Measurements from ENCODE around the gene ATG9B.
A peak's percentile ranks its signal among the peaks of the same experiment; 100 is the strongest.
"Not testable (repeated sequence)": the region's sequence is repeated elsewhere in the genome, so short reads cannot be mapped to it uniquely, and the experiment has no call there.

Gene ATG9B

DNA sequence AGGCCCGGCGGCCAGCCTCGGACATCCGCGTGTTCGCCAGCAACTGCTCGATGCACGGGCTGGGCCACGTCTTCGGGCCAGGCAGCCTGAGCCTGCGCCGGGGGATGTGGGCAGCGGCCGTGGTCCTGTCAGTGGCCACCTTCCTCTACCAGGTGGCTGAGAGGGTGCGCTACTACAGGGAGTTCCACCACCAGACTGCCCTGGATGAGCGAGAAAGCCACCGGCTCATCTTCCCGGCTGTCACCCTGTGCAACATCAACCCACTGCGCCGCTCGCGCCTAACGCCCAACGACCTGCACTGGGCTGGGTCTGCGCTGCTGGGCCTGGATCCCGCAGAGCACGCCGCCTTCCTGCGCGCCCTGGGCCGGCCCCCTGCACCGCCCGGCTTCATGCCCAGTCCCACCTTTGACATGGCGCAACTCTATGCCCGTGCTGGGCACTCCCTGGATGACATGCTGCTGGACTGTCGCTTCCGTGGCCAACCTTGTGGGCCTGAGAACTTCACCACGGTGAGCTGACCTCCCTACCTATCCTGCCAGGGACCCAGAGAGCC lies 24.7 kb upstream of the ATG9B start:
- DNase-seq (no peak), ATAC-seq (replicated peaks) (no peak)
- Mint-ChIP-seq H3K9me3 (no peaks in the 10 kb centered on the region), H3K4me3 (no peak overlapping the region), H3K27ac (no peak overlapping the region), H3K4me1 (peaks cover 6 to 10% of the 10 kb centered on the region in 2 donors), H3K36me3 (peaks cover 18 to 26% of the 10 kb centered on the region in 2 donors), H3K27me3 (peaks cover 13 to 24% of the 10 kb centered on the region in 2 donors)

DNA sequence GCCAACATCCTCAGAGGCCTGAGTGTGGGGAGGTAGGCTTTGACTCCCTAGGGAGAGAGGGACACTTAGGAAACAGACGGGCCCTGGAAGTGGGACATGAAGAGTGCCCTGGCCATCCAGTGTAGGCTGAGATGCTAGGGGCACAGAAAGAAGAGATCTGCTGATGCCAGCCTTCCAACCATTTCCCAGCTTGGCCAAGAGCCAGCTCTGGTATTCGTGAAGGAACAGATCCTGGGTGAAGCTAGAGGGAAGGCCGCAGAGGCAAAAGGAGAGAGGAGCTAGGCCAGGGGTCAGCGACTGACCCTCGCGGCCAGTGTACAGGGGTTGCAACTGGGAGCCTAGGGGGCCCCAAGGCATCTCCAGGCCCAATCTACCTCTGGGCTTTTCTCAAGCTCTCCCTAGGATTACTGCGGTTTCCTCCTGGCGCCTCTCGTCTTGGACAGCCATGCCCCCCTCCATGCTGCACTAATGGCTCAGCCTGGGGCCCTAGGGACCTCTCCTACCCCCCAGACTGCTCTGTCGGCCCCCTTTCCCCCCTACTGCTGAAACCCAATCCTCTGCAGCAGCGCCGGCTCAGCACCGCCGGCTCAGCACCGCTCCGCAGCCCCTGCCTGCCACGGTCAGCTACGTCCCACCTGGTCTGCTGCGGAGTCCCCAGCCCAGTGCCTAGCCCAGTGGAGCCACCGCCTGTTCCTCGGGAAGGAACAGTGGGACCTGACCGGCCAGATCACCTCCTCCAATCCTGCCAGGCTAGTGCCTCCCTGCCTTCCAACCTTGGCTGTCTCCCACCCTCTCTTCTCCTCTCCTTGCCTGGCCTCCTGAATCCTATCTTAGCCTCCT lies 23.9 kb upstream of the ATG9B start, which contains the start of gene ASIC3:
TSS of gene ASIC3 (plus strand) at position 556 of the 840 bp plus-strand sequence. CDS start 355 bp downstream, outside the sequence.
- H3K27ac Mint-ChIP-seq, result no peak within 1 kb of the TSS
- peaks cover 19 to 22% of the 10 kb centered on the region in 2 donors for H3K36me3 Mint-ChIP-seq
- H3K4me1 Mint-ChIP-seq, result peaks cover 6 to 9% of the 10 kb centered on the region in 2 donors
- H3K9me3 Mint-ChIP-seq, result no peaks in the 10 kb centered on the region
- no peak within 1 kb of the TSS for H3K4me3 Mint-ChIP-seq
- H3K27me3 Mint-ChIP-seq, result peaks cover 13 to 24% of the 10 kb centered on the region in 2 donors
- DNase-seq, result no peak
- ATAC-seq (replicated peaks), result no peak

DNA sequence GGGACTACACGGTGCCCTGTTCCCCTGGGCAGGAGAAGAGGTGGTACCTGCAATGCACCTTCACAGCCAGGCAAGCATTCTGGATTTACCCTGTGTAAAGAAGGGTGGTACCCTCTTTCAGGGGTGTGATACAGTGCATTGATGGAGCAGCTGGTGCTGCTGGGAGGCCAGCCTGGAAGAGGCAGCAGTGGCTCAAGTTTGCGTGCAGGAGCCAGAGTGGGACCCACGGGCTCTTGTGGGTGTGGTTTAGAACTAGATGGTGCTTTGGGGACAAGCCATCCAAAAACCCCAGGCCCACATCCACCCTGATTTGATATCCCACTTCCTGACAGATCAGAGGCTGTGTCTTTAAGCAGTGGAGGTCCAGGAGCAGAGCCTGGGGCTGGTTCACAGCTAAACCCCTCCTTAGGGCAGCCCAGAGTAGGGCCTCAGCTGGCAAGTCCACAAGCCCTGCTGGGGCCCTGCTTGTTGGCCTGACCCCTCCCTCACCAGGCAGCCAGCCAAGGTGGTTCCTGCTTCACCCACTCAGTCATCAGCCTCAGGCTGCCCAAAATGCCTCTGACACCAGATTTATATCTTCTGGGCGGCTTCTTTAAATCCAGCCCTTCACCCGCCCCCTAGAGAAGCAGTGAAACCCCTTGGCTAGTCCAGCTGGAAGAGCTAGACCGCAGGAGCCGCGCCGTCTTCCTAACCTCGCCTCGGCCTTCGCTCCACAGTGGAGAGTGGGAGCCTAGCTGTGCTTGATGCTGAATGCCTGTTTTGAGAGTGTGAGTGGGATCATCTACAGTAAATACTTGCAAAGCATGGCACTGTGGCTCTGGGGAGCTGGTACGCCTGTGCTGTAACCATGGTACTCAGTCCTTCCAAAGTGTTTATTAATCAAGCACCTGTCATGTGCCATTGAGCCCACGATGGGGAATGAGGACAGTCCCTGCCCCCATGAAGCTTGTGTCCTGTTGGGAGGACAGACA lies 22.6 kb upstream of the ATG9B start:
- Mint-ChIP-seq H3K36me3 (peaks cover 14 to 20% of the 10 kb centered on the region in 2 donors), H3K4me3 (no peak overlapping the region), H3K27me3 (peaks cover 8 to 16% of the 10 kb centered on the region in 2 donors), H3K4me1 (peaks cover 5 to 8% of the 10 kb centered on the region in 2 donors), H3K27ac (peak overlapping the region; percentile 65), H3K9me3 (no peaks in the 10 kb centered on the region)
- DNase-seq (no peak), ATAC-seq (replicated peaks) (no peak)

DNA sequence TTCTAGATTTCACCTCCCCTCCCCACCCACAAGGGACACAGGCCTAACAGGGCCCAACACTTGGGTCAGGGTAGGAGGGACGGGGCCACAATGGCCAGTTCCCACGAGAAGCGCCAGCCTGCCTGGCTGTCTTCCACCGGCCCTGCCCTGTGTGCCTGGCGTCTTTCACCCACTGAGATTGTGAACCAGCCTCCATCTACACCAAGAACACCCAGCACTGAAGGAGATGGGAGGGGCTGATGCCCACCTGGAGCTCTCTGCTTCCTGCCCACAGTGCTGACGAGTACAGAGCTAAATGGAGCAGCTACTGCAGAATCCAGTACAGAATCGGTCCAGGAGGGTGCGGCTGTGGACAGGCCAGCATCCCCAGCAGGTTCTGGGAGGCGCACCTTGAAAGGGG lies 21.7 kb upstream of the ATG9B start:
- peak in 1 of 2 donors; percentile 5 for ATAC-seq (replicated peaks)
- Mint-ChIP-seq H3K9me3 (no peaks in the 10 kb centered on the region), H3K36me3 (peaks cover 21 to 24% of the 10 kb centered on the region in 2 donors), H3K27ac (no peak overlapping the region), H3K4me3 (no peak overlapping the region), H3K4me1 (peaks cover 0 to 6% of the 10 kb centered on the region in 2 donors), H3K27me3 (peaks cover 8 to 11% of the 10 kb centered on the region in 2 donors)
- DNase-seq, result no peak

DNA sequence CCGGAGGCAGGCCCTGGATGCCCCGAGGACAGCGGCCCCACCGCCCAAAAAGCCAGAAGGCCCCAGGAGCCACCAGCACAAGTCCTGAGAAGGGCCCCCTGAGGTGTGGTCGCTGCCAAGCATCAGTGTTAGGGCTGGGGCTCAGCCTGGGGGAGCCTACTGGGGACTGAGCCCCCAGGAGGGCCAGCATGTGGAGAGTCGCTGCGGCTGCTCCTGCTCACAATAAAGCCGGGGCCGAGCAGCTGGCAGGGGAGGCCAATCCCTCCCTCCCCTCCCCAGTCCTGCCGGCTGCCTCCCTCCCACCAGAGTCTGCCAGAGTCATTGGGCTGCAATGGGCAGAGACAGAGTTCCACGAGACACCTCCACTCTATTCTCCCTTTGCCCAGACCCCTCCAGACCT lies 21.0 kb upstream of the ATG9B start:
- Mint-ChIP-seq H3K4me3 (no peak overlapping the region), H3K36me3 (peaks cover 21 to 24% of the 10 kb centered on the region in 2 donors), H3K9me3 (no peaks in the 10 kb centered on the region), H3K4me1 (peaks cover 1 to 4% of the 10 kb centered on the region in 2 donors), H3K27me3 (peaks cover 5 to 6% of the 10 kb centered on the region in 2 donors), H3K27ac (no peak overlapping the region)
- ATAC-seq (replicated peaks) (no peak), DNase-seq (no peak)

DNA sequence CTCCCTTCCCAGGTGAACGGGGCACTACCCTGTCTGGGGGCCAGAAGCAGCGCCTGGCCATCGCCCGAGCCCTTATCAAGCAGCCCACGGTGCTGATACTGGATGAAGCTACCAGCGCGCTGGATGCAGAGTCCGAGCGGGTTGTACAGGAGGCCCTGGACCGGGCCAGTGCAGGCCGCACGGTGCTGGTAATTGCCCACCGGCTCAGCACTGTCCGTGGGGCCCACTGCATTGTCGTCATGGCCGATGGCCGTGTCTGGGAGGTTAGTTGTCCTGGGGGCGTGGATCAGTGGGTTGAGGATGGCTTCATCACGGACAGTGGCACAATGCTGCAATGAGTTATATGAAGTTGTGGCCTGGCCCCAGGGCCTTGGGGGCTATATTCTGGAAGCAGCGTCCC lies 19.7 kb upstream of the ATG9B start:
- DNase-seq, result no peak
- no peak for ATAC-seq (replicated peaks)
- no peaks in the 10 kb centered on the region for H3K9me3 Mint-ChIP-seq
- peaks cover 14% of the 10 kb centered on the region in 2 donors for H3K4me1 Mint-ChIP-seq
- H3K27me3 Mint-ChIP-seq, result no peaks in the 10 kb centered on the region
- H3K4me3 Mint-ChIP-seq, result no peak overlapping the region
- no peak overlapping the region for H3K27ac Mint-ChIP-seq
- peaks cover 26 to 27% of the 10 kb centered on the region in 2 donors for H3K36me3 Mint-ChIP-seq

DNA sequence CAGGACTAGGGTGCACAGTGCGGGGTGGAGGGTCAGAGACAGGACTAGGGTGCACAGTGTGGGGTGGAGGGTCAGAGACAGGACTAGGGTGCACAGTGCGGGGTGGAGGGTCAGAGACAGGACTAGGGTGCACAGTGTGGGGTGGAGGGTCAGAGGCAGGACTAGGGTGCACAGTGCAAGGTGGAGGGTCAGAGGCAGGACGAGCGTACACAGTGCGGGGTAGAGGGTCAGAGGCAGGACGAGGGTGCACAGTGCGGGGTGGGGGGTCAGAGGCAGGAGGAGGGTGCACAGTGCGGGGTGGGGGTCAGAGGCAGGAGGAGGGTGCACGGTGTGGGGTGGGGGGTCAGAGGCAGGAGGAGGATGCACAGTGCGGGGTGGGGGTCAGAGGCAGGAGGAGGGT lies 19.2 kb upstream of the ATG9B start:
- DNase-seq; H3K9me3 Mint-ChIP-seq; H3K27me3 Mint-ChIP-seq; ATAC-seq (replicated peaks); H3K27ac Mint-ChIP-seq; H3K4me3 Mint-ChIP-seq: not testable (repeated sequence)
- peaks cover 28 to 30% of the 10 kb centered on the region in 2 donors for H3K36me3 Mint-ChIP-seq
- peaks cover 18 to 19% of the 10 kb centered on the region in 2 donors for H3K4me1 Mint-ChIP-seq

DNA sequence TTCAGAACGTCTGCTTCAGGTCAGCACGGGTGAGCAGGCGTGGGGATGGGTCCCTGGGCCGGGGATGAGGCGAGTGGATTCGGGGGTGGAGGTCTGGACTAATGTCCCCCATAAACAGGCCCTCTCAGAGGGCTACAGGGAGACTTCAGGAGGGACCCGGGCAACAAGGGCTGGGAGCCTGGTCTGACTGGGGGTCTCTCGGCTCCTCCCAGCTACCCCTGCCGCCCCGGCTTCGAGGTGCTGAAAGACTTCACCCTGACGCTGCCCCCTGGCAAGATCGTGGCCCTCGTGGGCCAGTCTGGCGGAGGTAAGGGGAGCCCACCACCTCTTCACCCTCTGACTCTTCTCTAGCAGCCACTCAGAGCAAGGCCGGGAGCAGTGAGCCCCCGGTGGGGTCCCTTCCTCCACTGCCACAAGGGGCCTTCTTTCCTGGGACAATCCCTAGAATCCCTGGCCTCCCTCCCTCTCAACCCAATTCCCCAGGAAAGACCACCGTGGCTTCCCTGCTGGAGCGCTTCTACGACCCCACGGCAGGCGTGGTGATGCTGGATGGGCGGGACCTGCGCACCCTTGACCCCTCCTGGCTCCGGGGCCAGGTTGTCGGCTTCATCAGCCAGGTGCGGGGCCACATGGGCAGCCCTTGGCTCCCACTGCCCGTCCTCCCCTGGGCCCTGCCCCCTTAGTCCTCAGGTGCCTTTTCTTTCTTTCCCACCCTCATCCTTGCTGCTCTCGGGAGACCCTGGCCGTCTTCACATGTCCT lies 16.5 kb upstream of the ATG9B start:
- H3K36me3 Mint-ChIP-seq, result peaks cover 38 to 41% of the 10 kb centered on the region in 2 donors
- H3K4me1 Mint-ChIP-seq, result peaks cover 14 to 21% of the 10 kb centered on the region in 2 donors

DNA sequence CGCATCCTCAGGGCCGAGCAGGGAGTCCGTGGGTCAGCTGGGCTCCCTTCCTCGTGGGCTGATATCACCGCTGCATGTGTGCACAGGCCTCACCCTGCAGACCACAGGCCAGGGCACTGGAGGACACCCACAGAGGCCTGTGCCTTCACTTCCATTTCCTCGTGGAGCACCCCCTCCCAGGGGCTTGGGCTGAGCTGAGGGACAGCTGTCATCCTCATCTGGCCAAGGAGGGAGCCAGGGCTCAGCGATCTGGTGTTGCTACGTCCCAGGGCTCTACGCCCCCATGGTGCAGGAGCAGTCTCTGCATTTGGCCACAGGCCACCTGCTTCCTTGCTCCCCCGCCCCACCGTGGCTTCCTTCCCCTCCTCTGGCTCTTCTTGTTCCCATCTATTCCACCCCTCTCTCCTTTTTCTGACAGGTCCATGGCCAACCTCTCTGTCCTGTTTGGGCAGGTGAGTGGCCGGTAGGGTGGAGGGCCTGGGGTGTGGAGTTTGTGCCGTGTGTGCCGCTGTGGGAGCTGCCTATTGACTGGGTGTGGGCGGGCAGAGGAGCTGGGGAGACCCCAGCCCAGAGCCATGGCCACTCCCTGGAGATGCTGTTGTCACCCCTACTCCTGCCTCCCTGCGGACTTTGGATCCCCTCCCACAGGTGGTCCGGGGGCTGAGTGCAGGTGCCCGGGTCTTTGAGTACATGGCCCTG lies 15.7 kb upstream of the ATG9B start:
- H3K27ac Mint-ChIP-seq, result peak overlapping the region; percentile 87

More for the DNA sequence above, 16.5 kb upstream of the ATG9B start:
- ATAC-seq (replicated peaks) (no peak), DNase-seq (no peak)
- Mint-ChIP-seq H3K27me3 (no peaks in the 10 kb centered on the region), H3K27ac (peak overlapping the region; percentile 65), H3K4me3 (no peak overlapping the region), H3K9me3 (no peaks in the 10 kb centered on the region)

DNA sequence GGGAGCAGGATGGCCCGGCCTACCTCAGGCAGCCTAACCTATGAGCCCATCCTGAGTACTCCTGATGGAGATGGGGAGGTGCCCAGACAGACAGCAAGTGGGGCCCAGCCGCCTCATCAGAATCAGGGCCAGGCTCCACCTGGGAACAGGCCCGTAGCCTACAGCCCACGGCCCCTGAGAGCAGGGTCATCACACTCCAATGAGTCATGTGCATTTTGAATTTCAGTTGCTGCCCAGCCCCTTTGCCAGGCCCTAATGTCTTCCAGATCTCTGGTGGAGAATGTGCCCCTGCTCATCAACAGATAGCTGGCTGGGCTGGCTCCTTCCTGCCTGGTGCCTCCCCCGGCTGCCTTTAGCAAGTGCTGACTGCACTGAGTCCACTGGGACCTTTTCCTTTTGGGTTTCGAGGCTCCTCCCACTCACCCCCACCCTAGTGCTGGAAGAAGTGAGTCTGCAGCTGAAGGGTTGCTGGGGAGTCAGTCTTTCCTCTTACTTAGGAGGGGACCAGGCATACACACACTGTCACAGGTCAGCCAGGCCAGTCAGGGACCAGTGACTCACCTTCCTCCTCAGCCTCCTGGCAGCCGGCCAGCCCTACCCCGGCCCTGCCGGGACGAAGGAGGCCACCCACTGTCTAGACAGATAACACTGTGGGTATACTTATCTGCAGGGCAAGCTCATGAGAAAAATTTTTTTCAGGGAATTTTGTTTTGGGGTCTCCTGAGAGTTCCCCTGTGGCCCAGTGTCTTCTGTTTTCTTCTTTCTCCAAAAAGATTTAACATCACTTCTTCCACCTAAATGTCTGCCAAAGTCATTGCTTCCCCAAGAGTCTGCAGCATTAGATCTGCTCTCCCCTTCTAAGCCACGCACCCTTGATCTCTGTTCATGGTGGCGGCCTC lies 14.9 kb upstream of the ATG9B start:
- H3K27me3 Mint-ChIP-seq, result no peaks in the 10 kb centered on the region
- peak overlapping the region; percentile 37 to 56 for H3K4me3 Mint-ChIP-seq
- no peaks in the 10 kb centered on the region for H3K9me3 Mint-ChIP-seq
- H3K36me3 Mint-ChIP-seq, result peaks cover 37 to 42% of the 10 kb centered on the region in 2 donors
- ATAC-seq (replicated peaks), result peak; percentile 92 to 95
- peak; percentile 71 for DNase-seq
- peak overlapping the region; percentile 87 for H3K27ac Mint-ChIP-seq
- H3K4me1 Mint-ChIP-seq, result peaks cover 14 to 21% of the 10 kb centered on the region in 2 donors

More for the DNA sequence above, 15.7 kb upstream of the ATG9B start:
- Mint-ChIP-seq H3K27me3 (no peaks in the 10 kb centered on the region), H3K9me3 (no peaks in the 10 kb centered on the region), H3K4me1 (peaks cover 14 to 21% of the 10 kb centered on the region in 2 donors), H3K4me3 (peak overlapping the region in 1 of 2 donors; percentile 25), H3K36me3 (peaks cover 40 to 42% of the 10 kb centered on the region in 2 donors)
- DNase-seq (no peak), ATAC-seq (replicated peaks) (peak; percentile 3 to 17)

DNA sequence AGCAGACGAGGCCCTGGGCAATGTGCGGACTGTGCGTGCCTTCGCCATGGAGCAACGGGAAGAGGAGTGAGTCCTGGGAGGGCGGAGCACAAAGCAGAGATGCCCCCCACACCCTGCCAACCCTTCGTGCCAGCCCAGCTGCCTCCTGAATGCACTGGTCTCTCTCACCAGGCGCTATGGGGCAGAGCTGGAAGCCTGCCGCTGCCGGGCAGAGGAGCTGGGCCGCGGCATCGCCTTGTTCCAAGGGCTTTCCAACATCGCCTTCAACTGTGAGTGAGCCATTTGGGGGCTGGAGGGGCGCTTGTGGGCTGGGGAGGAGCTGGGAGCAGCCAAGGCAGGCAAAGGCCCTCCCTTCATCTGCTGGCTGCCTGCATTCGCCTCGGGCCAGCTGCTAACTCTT lies 11.6 kb upstream of the ATG9B start:
- DNase-seq, result no peak
- no peak overlapping the region for H3K27ac Mint-ChIP-seq
- H3K27me3 Mint-ChIP-seq, result no peaks in the 10 kb centered on the region
- no peak overlapping the region for H3K4me3 Mint-ChIP-seq
- peaks cover 29% of the 10 kb centered on the region in 2 donors for H3K36me3 Mint-ChIP-seq
- peaks cover 17 to 28% of the 10 kb centered on the region in 2 donors for H3K4me1 Mint-ChIP-seq
- no peak for ATAC-seq (replicated peaks)
- H3K9me3 Mint-ChIP-seq, result no peaks in the 10 kb centered on the region

DNA sequence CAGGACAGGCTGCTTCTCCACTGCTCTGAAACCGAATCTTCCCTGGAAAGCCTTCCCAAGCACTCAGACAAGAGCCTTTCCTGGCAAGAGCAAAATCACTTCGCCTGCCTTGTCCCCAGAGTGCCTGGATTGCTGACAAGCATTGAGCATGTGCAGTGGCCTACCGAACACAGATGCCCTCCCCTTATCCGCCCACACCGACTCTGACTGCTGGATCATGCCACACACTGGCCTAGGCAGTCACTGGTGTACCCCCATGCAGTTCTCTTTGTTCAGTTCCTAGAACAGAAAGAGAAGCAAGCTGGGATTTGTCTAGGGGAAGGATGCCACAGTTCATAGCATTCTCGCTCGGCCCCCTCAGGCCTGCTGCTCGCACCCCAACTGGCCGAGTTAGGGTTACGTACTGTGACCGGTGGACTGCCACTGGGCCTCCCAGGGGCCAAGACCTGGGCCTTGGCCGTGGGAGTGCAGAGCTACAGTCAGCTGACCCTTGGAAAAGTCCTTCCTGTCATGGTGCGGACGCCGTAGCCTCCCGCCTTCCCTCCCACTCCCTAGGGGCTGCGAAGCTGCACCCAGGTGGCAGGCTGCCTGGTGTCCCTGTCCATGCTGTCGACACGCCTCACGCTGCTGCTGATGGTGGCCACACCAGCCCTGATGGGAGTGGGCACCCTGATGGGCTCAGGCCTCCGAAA lies 10.9 kb upstream of the ATG9B start:
- peaks cover 17 to 26% of the 10 kb centered on the region in 2 donors for H3K4me1 Mint-ChIP-seq
- no peaks in the 10 kb centered on the region for H3K9me3 Mint-ChIP-seq
- DNase-seq (no peak), ATAC-seq (replicated peaks) (no peak)
- H3K36me3 Mint-ChIP-seq, result peaks cover 29% of the 10 kb centered on the region in 2 donors
- H3K27me3 Mint-ChIP-seq, result no peaks in the 10 kb centered on the region
- H3K27ac Mint-ChIP-seq, result no peak overlapping the region
- H3K4me3 Mint-ChIP-seq, result no peak overlapping the region

Data from stimulated activated naive B cell treated with anti-CD40 and anti-IgM and Interleukin-4, amounts not matched to agents 10 μg/mL and 1 μg/mL and 100 μg/mL, for 72 hours (primary cell).